HepG2 (cell line): ENCODE data around the gene TMEM151A. TPM values are rescaled to one million over a fixed set of nuclear protein-coding genes. Genes with fewer than 3 reads are reported as not detected.

Source experiments
- AHR ChIP-seq: IDR thresholded peaks from 2 replicates; pipeline ENCODE4 v1.6.1; 2018; ENCODE audit warnings: missing genetic modification reagents, missing compliant biosample characterization
- CCAR2 ChIP-seq: fragments of 200-400 bp; formaldehyde crosslinking; optimal IDR thresholded peaks from 2 replicates; pipeline ENCODE3; 2018; ENCODE audit warnings: low read depth, mild to moderate bottlenecking, low read length, moderate library complexity
- MYC ChIP-seq: sonication (generic); formaldehyde crosslinking; IDR thresholded peaks from 2 replicates; pipeline ENCODE4 v1.9.0; 2021; ENCODE audit warnings: missing genetic modification reagents, borderline replicate concordance
- RARA ChIP-seq: IDR thresholded peaks from 2 replicates; pipeline ENCODE4 v1.6.1; 2016; ENCODE audit warnings: missing genetic modification reagents, missing compliant biosample characterization
- REPIN1 ChIP-seq: sonication (generic); formaldehyde crosslinking; IDR thresholded peaks from 2 replicates; pipeline ENCODE4 v1.8.0; 2022; ENCODE audit warnings: missing genetic modification reagents, low read depth, mild to moderate bottlenecking, borderline replicate concordance
- YEATS4 ChIP-seq: sonication (generic); formaldehyde crosslinking; IDR thresholded peaks from 2 replicates; pipeline ENCODE4 v1.4.0; 2020; ENCODE audit warnings: missing genetic modification reagents, borderline replicate concordance
- ZFY ChIP-seq: sonication (generic); formaldehyde crosslinking; IDR thresholded peaks from 2 replicates; pipeline ENCODE4 v1.4.0; 2020; ENCODE audit warnings: missing genetic modification reagents
- ZNF274 ChIP-seq: sonication (generic); formaldehyde crosslinking; IDR thresholded peaks from 2 replicates; pipeline ENCODE4 v1.5.1; 2020; ENCODE audit warnings: mild to moderate bottlenecking, missing genetic modification reagents
- ZNF496 ChIP-seq: sonication (generic); formaldehyde crosslinking; IDR thresholded peaks from 2 replicates; pipeline ENCODE4 v1.8.1; 2023; ENCODE audit warnings: mild to moderate bottlenecking, moderate library complexity, missing genetic modification reagents; ENCODE audit not compliant: insufficient replicate concordance
- ZNF546 ChIP-seq: sonication (generic); formaldehyde crosslinking; conservative IDR thresholded peaks from 2 replicates; pipeline ENCODE4 v1.8.1; 2023; ENCODE audit warnings: mild to moderate bottlenecking, missing genetic modification reagents
- polyA plus RNA-seq, 8 experiments: library from polyadenylated mRNA; depleted of rRNA in 3 of 8; stranded (reverse) in 7 of 8; unstranded in 1 of 8; fragments of >200 nt; fragmentation: Illumina TruSeq in 4 of 8; extraction: Trizol in 4 of 8; gene quantifications; 2 replicates each; pipeline versions ENCODE4 v1.2.1 to v1.2.3, GENCODE V29; 2011 to 2016; ENCODE audit warnings: low read depth in 4 of 8, missing spikeins in 1 of 8, mixed read lengths in 1 of 8; ENCODE audit not compliant: insufficient read depth in 1 of 8
- total RNA-seq, 5 experiments: library from RNA; depleted of rRNA; stranded (reverse); fragments of >200 nt; fragmentation: Illumina TruSeq; extraction: Trizol; gene quantifications; 2 replicates each; pipeline ENCODE4 v1.2.3, GENCODE V29; 2016; ENCODE audit warnings: low read depth in 1 of 5
- TF ChIP-seq, protein P1 (sequence below): sonication (generic); formaldehyde crosslinking; IDR thresholded peaks from 2 replicates; pipeline ENCODE4 v1.5.1; 2020; ENCODE audit warnings: missing genetic modification reagents, mild to moderate bottlenecking, borderline replicate concordance
- TF ChIP-seq, protein P2 (sequence below): sonication (generic); formaldehyde crosslinking; IDR thresholded peaks from 2 replicates; pipeline ENCODE4 v1.4.0; 2020; ENCODE audit warnings: missing genetic modification reagents, borderline replicate concordance
- TF ChIP-seq, protein P3 (sequence below): fragments of 450-650 bp; IDR thresholded peaks from 2 replicates; pipeline ENCODE4 v1.6.1; 2017

TMEM151A gene
- total and polyA plus RNA-seq, 2 of the 13 experiments (the other 11 are each of a cell fraction or from before 2014, with no cell fraction given) = 0.18 to 0.33 TPM

DNA sequence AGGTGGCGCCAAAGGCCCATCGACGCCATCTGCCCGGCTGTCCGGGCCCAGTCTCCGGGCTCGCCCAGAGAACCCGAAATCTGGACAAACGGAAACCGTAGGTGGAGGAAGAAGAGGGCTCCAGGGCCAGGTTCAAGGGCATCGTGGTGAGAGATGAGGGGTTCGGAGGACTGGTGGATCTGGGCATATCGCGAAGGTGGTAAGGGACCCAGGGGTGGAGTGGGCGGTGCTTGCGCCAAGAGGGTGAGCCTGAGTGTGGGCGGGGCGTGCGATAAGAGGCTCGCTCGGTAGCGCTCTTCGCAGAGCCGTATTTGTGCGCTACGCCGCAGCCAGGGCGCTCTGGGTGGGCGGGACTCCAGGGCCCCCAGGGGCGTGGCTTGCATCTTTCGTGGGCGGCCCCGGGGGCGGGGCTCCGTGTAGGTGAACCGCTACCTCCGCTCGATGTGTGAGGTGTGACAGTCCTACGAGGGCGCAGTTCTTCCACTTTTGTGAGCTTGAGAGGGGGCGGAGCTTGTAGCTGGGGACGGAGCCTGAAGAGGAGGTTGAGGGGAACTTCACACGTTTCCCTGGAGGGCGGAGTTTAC, 20.4 kb downstream of the TMEM151A start (continued):
- TF ChIP-seq, protein P1, sequence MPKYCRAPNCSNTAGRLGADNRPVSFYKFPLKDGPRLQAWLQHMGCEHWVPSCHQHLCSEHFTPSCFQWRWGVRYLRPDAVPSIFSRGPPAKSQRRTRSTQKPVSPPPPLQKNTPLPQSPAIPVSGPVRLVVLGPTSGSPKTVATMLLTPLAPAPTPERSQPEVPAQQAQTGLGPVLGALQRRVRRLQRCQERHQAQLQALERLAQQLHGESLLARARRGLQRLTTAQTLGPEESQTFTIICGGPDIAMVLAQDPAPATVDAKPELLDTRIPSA = no peak
- TF ChIP-seq YEATS4 = 0 out of 2 replicates have a peak, but pooled peaks have one; percentile 2
- TF ChIP-seq REPIN1 (CRISPR knock-in tag) = peak; percentile 77
- TF ChIP-seq ZNF496 (CRISPR knock-in tag) = no peak
- TF ChIP-seq, protein P2, sequence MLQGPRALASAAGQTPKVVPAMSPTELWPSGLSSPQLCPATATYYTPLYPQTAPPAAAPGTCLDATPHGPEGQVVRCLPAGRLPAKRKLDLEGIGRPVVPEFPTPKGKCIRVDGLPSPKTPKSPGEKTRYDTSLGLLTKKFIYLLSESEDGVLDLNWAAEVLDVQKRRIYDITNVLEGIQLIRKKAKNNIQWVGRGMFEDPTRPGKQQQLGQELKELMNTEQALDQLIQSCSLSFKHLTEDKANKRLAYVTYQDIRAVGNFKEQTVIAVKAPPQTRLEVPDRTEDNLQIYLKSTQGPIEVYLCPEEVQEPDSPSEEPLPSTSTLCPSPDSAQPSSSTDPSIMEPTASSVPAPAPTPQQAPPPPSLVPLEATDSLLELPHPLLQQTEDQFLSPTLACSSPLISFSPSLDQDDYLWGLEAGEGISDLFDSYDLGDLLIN (CRISPR knock-in tag) = no peak
- TF ChIP-seq AHR = 0 out of 2 replicates have a peak, but pooled peaks have one; percentile 20
- TF ChIP-seq CCAR2 = no peak
- peak; percentile 56 for TF ChIP-seq ZFY
- TF ChIP-seq ZNF546 (CRISPR knock-in tag) = no peak
- no peak for TF ChIP-seq ZNF274 (CRISPR knock-in tag)
- peak; percentile 19; the same call in 1 of the 2 replicates for TF ChIP-seq MYC (CRISPR knock-in tag)
- TF ChIP-seq, protein P3, sequence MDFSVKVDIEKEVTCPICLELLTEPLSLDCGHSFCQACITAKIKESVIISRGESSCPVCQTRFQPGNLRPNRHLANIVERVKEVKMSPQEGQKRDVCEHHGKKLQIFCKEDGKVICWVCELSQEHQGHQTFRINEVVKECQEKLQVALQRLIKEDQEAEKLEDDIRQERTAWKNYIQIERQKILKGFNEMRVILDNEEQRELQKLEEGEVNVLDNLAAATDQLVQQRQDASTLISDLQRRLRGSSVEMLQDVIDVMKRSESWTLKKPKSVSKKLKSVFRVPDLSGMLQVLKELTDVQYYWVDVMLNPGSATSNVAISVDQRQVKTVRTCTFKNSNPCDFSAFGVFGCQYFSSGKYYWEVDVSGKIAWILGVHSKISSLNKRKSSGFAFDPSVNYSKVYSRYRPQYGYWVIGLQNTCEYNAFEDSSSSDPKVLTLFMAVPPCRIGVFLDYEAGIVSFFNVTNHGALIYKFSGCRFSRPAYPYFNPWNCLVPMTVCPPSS = no peak
- 0 out of 2 replicates have a peak, but pooled peaks have one; percentile 7 for TF ChIP-seq RARA
